Measurements from ENCODE around the gene DDX41. TPM values are rescaled to one million over a fixed set of nuclear protein-coding genes. Genes with fewer than 3 reads are reported as not detected.

Gene DDX41
- total RNA-seq, 1 experiment from 2014 or later, result 150 TPM

DNA sequence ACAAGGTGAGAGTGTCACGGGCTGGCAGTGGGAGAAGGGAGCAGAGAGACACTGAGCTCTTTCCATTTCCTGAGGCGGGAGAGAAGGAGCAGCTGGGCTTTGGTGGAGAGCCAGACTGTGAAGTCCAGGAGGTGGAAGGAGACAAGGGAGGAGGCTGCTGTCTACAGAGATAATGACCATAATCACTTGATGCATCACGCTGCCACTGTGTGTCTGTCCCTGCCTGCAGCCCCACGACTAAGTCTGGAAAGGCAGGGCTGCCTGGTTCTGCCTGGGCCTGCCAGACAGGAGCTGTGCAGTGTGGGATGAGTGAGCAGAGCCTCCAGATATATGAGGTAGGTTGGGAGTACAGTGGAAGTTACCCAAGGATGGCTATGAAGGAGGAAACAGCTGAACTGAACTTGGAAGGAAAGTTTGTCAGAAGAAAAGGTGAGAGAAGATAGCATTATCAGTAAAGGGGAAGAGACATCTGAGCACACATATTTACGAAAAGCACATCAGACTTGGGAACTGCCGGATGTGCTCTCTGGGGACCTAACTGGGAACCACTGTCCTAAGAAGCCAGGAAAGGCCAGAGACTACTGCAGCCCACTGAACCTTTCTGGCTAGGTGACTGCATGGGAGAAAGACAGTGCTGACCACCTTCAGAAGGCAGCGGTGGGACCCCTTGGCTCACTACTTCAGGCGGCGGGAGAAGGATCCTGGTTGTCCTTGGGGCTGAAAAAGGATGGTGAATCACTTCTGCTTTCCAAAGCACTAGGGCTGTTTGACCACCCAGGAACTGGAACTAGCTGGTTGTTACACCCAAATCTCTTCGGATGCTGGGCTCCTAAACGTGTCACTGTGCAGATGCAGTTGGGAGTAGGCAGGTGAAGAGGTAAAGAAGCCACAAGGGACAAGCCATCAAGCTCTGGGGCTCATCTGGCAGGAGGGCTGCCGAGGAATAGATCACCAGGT, 12.8 kb upstream of the DDX41 start:
- Histone ChIP-seq H3K27ac (no peak overlapping the region), H3K4me3 (no peak overlapping the region), H3K9me3 (replicated peaks) (no peaks in the 10 kb centered on the region), H3K4me1 (replicated peaks) (no peaks in the 10 kb centered on the region), H3K36me3 (peaks cover 92% of the 10 kb centered on the region), H3K27me3 (replicated peaks) (no peaks in the 10 kb centered on the region)
- no peak for DNase-seq (ENCODE audit: low read depth in 1 of 2, low spot score in 2 of 2)

DNA sequence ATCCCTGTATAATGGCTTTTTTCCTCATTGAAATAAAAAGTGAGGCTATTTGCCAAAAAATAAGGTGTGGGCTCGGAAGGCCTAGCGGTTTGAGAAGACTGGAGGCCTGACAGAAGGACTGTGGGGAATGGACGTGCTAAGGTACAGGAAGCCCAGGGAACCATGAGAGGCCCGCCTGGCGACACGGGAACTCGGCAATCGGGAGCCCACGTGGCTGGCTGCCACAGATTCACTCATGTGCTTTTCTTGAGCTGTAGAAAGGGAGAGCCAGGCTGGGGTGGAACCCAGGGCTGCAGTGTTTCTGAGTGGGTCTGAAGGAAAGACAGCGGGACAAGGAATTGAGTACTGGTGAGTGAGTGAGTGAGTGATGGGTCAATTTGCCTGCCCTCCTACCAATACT, 11.9 kb upstream of the DDX41 start:
- H3K4me3 ChIP-seq, result no peak overlapping the region
- no peak for DNase-seq (ENCODE audit: low read depth in 1 of 2, low spot score in 2 of 2)
- H3K36me3 ChIP-seq, result peaks cover 94% of the 10 kb centered on the region
- H3K27me3 ChIP-seq (replicated peaks), result no peaks in the 10 kb centered on the region
- no peaks in the 10 kb centered on the region for H3K4me1 ChIP-seq (replicated peaks)
- H3K9me3 ChIP-seq (replicated peaks), result no peaks in the 10 kb centered on the region
- H3K27ac ChIP-seq, result no peak overlapping the region

DNA sequence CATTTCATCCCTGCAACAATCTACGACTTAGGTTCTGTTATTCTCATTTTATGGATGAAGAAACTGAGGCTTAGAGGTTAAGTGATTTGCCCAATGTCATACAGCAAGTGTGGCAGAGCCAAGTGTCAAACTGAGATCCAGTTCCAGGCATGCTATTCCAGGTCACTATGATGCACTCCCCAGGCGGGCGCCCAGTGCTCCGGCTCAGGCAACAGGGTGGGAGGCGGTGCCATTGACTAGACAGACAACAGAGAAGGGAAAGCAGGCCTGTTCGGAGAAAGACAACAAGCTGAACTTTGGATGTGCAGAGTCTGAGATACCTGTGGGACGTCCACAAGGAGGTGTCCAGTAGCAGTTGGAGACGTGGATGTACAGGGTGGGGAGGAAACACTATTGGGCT, 10.8 kb upstream of the DDX41 start:
- no peak for DNase-seq (ENCODE audit: low read depth in 1 of 2, low spot score in 2 of 2)
- Histone ChIP-seq H3K9me3 (replicated peaks) (no peaks in the 10 kb centered on the region), H3K4me1 (replicated peaks) (no peaks in the 10 kb centered on the region), H3K27ac (no peak overlapping the region), H3K4me3 (no peak overlapping the region), H3K36me3 (peaks cover 98% of the 10 kb centered on the region), H3K27me3 (replicated peaks) (no peaks in the 10 kb centered on the region)

DNA sequence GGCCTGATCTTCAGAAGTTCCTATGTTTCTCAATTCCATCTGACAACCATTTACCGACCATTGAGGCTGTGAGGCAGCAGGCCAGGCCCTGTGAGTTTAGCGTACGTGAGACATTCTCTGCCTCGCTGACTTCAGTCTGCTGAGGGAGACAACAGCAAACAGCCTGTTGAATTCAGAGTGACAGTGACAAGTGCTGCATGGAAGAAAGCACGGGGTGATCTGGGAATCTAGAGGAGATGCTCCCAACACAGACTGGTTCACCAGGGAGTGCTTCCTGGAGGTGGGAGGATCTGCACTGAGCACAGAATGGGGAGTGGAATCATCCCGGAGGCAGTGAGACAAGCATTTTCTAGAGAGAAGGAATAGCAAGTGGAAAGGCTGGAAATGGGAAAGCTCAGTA, 10.0 kb upstream of the DDX41 start:
- no peaks in the 10 kb centered on the region for H3K4me1 ChIP-seq (replicated peaks)
- no peaks in the 10 kb centered on the region for H3K27me3 ChIP-seq (replicated peaks)
- no peak overlapping the region for H3K27ac ChIP-seq
- H3K4me3 ChIP-seq, result no peak overlapping the region
- no peaks in the 10 kb centered on the region for H3K9me3 ChIP-seq (replicated peaks)
- H3K36me3 ChIP-seq, result peaks cover 94% of the 10 kb centered on the region
- DNase-seq (ENCODE audit: low read depth in 1 of 2, low spot score in 2 of 2), result no peak

DNA sequence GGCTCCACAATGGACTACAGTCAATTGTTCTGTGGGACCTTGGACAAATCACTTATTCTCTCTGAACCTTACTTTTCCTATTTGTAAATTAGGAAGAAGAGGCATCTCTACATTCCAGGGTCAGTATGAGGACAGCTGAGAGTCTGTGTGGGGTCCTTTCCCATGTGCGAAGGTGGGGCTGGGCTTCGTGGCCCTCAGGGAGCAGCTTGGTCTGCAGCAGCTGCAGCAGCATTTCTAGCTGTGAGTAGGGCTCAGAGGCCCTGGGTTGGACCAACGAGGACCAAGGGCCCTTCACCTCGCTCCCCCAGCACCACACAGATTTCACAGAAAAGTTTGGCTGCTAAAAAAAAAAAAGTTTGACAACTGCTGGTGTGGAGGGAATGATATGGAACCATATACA, 9.4 kb upstream of the DDX41 start:
- Histone ChIP-seq H3K36me3 (peaks cover 95% of the 10 kb centered on the region), H3K27ac (no peak overlapping the region), H3K9me3 (replicated peaks) (no peaks in the 10 kb centered on the region), H3K27me3 (replicated peaks) (no peaks in the 10 kb centered on the region), H3K4me1 (replicated peaks) (no peaks in the 10 kb centered on the region), H3K4me3 (no peak overlapping the region)
- no peak for DNase-seq (ENCODE audit: low read depth in 1 of 2, low spot score in 2 of 2)

DNA sequence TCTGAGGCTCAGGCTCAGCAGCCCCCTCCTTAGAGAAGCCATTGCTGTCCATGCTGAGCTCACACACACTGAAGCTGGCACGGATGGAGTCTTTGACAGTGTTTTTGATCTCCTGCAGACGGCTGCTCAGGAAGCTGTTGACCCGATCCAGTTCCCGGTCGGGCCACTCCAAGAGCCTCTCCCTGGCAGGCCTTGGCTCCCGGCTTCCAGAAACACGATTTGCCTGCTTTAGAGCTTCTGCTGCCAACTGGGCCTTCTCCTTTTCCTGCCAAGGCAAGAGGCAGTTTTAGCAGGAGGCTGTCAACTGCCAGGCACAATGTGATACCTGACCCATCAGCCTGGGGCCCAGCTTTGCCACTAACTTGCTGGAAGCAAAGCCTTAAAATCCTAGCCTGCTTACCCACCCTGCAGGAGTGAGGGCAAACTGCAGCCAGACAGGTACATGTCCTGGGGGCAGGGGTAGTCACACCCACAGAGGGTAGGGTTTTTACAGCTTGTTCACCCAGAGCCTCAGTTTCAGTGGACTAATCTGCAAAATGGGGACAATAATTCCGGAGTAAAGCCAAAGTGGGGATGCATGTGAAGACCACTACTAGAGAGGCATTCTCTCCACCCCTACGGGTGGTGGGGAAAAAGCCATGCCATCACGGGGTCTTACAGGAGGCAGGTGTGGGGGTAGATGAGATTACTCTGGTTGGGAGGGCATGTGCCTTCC, 8.3 kb upstream of the DDX41 start:
- DNase-seq (ENCODE audit: low read depth in 1 of 2, low spot score in 2 of 2), result no peak
- peaks cover 95% of the 10 kb centered on the region for H3K36me3 ChIP-seq
- H3K27ac ChIP-seq, result no peak overlapping the region

DNA sequence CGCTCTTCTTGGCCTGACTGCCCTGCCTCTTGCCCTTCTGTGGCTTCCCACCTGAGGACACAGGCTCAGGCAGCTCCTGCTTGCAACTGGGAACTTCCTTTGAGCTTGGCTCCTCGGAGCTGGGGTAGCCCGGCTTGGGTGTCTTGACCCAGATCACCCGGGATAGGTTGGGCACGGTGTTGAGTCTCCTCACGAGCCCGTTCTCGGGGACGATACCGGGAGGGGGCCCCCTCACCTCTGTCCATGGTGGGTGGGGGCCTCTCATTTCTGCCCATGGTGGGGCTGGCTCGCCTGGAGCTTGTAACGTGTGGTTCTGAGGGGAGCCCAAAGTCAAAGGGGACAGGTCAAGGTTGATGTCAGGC, 7.8 kb upstream of the DDX41 start:
- peaks cover 95% of the 10 kb centered on the region for H3K36me3 ChIP-seq

More for the DNA sequence above, 8.3 kb upstream of the DDX41 start:
- Histone ChIP-seq H3K9me3 (replicated peaks) (no peaks in the 10 kb centered on the region), H3K4me1 (replicated peaks) (no peaks in the 10 kb centered on the region), H3K27me3 (replicated peaks) (no peaks in the 10 kb centered on the region), H3K4me3 (no peak overlapping the region)

DNA sequence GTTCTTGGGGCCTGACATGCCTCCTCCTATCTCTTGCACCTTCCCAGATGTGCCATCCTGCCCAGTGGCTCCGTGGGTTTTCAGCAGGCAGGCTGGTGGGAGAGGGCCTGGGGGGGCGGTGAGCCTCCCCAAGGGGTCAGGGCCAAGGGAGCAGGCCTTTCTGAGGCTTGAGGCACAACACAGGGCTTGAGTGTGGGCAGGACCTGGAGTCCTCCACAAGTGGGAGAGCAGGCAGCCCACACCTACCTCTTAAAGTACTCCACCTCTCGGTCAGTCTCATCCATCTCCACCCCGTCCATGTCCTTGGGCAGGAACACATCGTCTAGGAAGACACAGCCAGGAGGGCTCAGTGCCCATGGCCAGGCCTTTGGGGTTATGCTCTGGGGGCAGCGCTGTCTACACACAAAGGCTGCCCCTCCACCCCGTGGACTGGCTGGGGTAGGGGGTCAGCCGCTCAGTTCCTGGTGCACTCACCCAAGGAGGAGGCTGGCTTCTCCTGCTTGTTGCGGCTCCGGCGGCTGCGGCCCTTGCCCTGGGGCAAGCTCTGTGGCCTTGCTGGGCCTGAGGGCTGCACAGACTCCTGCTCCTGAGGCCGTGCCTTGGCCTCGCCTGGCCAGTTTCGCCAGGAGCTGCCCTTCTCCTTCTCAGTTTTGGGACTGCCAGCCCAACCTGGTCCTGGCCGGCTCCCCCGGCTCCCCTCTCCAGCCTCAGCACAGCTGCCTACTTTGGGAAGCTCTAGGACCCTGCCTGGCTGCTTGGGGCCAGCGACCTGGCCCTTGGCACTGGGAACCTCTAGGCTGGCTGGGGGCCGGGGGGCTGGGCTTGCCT, 7.2 kb upstream of the DDX41 start:
- H3K4me3 ChIP-seq, result no peak overlapping the region
- peaks cover 5% of the 10 kb centered on the region for H3K4me1 ChIP-seq (replicated peaks)
- H3K9me3 ChIP-seq (replicated peaks), result no peaks in the 10 kb centered on the region
- H3K27ac ChIP-seq, result no peak overlapping the region
- H3K36me3 ChIP-seq, result peaks cover 95% of the 10 kb centered on the region
- H3K27me3 ChIP-seq (replicated peaks), result no peaks in the 10 kb centered on the region
- DNase-seq (ENCODE audit: low read depth in 1 of 2, low spot score in 2 of 2), result no peak

More for the DNA sequence above, 7.8 kb upstream of the DDX41 start:
- no peak overlapping the region for H3K4me3 ChIP-seq
- H3K9me3 ChIP-seq (replicated peaks), result no peaks in the 10 kb centered on the region
- no peaks in the 10 kb centered on the region for H3K27me3 ChIP-seq (replicated peaks)
- H3K4me1 ChIP-seq (replicated peaks), result no peaks in the 10 kb centered on the region
- H3K27ac ChIP-seq, result no peak overlapping the region
- no peak for DNase-seq (ENCODE audit: low read depth in 1 of 2, low spot score in 2 of 2)

DNA sequence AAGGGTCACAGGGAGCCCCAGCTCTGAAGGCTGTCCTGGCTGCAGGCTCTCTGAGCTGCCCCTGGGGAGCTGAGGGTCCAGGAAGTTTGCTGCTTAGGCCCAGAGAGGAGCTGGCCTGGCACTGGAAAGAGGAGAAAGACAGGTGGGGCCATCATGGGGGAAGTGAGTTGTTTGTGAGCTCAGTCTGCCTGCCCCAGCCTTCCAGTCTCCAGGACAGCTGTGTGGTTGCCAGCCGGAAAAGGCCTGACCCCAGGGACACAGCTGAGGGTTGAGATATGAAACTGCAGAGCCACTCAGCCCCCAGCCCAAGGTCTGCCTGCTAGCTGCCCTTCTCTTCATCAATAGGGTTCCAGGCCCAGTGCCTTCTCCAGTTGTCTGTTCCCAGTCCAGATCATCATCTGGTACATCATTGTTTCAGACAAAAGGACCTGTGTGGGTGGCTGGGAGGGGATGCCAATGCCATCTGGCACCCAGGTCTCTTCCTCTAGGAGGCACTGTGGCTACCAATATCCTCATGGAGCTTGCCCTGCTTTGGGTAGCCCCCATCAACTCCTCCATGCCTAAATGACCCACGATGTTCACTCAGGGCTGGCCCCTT, 4.3 kb upstream of the DDX41 start:
- Histone ChIP-seq H3K27ac (no peak overlapping the region), H3K27me3 (replicated peaks) (no peaks in the 10 kb centered on the region), H3K4me1 (replicated peaks) (peaks cover 8% of the 10 kb centered on the region), H3K36me3 (peaks cover 77% of the 10 kb centered on the region), H3K9me3 (replicated peaks) (no peaks in the 10 kb centered on the region), H3K4me3 (no peak overlapping the region)
- DNase-seq (ENCODE audit: low read depth in 1 of 2, low spot score in 2 of 2), result no peak

DNA sequence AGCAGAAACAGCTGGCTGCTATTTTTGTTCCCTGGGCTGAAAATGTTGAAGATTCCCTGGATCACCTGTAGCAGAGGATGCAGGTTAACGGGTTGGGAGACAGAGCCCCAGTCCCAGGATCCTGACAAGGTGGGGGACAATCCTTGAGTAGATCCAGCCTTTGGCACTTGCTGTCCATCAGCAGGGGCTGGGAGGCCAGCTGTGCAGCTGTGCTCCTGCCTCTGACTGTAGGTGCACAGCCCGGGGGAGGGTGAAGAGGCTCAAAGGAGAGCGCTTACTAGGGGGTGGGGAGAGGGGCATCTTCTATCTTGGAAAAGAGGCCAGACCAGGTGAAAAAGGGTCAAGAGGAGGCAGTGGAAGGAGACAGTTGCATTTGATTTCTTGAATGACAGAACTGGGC, 3.5 kb upstream of the DDX41 start:
- H3K4me1 ChIP-seq (replicated peaks), result peaks cover 14% of the 10 kb centered on the region
- H3K27me3 ChIP-seq (replicated peaks), result no peaks in the 10 kb centered on the region
- no peaks in the 10 kb centered on the region for H3K9me3 ChIP-seq (replicated peaks)
- no peak for DNase-seq (ENCODE audit: low read depth in 1 of 2, low spot score in 2 of 2)
- H3K36me3 ChIP-seq, result peaks cover 77% of the 10 kb centered on the region
- no peak overlapping the region for H3K4me3 ChIP-seq
- H3K27ac ChIP-seq, result no peak overlapping the region

DNA sequence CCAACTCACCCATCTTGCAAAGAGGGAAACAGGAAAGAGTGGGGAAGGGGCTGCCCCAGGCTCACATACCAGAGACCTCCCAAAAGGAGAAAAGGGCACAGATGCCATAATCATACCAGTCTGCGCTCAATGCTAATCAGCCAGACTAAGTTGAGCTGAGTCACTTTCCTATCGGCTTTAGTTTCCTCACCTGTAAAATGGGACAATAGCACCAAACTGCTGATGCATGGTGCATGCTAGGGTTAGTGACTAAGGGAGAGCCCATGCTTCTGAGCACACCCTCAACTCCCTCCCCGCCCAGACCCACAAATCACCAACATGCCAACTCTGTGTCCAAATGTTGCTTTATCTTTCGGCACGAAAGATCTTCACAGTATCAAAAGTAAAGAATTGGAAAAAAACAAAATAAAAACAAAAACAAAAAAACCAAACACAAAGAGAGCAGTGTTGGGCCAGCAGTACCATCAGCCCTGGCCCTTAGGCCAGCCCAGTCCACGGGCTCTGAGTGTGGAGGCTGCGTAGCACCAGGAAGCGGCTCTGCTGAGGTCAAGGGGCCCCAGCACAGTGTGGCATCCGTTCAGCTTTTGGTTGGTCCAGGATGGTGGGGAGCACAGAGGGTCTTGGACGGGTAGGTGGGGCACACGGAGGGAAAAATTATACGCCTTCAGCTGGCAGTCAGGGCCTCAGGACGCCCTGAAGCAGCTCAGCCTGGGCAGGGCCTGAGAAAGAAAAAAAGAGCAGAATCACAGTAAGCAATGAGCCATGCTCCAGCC, 2.9 kb upstream of the DDX41 start:
- peaks cover 77% of the 10 kb centered on the region for H3K36me3 ChIP-seq
- no peak overlapping the region for H3K4me3 ChIP-seq
- no peak overlapping the region for H3K27ac ChIP-seq

DNA sequence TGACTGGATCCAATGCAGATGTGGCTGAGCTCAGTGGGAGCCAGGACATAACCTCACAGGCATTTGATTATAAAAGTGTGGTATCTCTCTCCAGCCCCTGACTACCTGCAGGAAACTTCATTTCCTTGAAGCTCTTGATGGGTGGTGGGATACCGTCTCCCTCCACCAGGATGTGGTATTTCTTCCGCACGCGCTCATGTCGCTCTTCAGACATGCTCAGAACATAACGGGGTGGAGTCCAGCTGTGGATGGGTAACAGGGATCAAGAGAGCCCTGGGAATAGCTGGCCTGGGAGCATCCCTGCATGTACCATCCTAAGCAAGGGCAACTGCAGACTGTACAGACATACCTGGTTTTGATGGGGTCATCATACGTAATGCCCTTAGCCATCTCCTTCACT, 1.2 kb downstream of the DDX41 start:
- Histone ChIP-seq H3K4me3 (peak overlapping the region; percentile 84), H3K27ac (no peak overlapping the region), H3K36me3 (peaks cover 82% of the 10 kb centered on the region), H3K9me3 (replicated peaks) (no peaks in the 10 kb centered on the region), H3K27me3 (replicated peaks) (no peaks in the 10 kb centered on the region), H3K4me1 (replicated peaks) (peaks cover 14% of the 10 kb centered on the region)
- DNase-seq (ENCODE audit: low read depth in 1 of 2, low spot score in 2 of 2), result no peak

More for the DNA sequence above, 2.9 kb upstream of the DDX41 start:
- no peaks in the 10 kb centered on the region for H3K9me3 ChIP-seq (replicated peaks)
- H3K4me1 ChIP-seq (replicated peaks), result peaks cover 14% of the 10 kb centered on the region
- H3K27me3 ChIP-seq (replicated peaks), result no peaks in the 10 kb centered on the region
- DNase-seq (ENCODE audit: low read depth in 1 of 2, low spot score in 2 of 2), result no peak

DNA sequence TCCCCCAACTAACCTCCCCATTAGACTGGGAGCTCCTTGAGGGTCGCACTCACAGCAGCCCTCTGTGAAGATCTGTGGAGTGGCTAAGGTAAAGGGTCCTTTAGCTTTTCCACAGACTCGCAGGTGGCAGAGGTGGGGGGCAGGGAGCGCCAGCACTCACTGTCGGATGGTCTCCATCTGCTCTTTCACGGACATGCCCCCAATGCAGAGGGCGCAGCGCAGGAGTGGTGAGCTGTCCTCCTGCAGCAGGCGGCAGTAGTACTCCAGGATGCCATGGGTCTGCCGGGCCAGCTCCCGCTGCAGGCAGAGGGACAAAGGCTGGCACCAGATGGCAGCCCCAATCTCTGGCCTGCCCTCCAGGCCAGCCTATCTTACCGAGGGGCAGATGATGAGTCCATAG, 2.2 kb downstream of the DDX41 start:
- no peaks in the 10 kb centered on the region for H3K27me3 ChIP-seq (replicated peaks)
- no peaks in the 10 kb centered on the region for H3K9me3 ChIP-seq (replicated peaks)
- H3K4me3 ChIP-seq, result no peak overlapping the region
- no peak overlapping the region for H3K27ac ChIP-seq
- no peak for DNase-seq (ENCODE audit: low read depth in 1 of 2, low spot score in 2 of 2)
- H3K4me1 ChIP-seq (replicated peaks), result peaks cover 14% of the 10 kb centered on the region
- peaks cover 82% of the 10 kb centered on the region for H3K36me3 ChIP-seq
